ENCODE data around the gene WNK3.

WNK3 gene

GRCh38 chrX:54177306-54177705 is 180.5 kb downstream of the WNK3 start:
- in situ Hi-C loops (cut with MboI; ENCODE audit: low sequenced_read_pairs, unreplicated experiment), result no loop called here
- TF ChIP-seq CTCF (IDR thresholded peaks at IDR 0.05; ENCODE audit: borderline replicate concordance, control extremely low read depth, extremely low read depth, insufficient read depth, missing control alignments), result no peak
- DNase-seq (ENCODE audit: low spot score), result no peak

- in situ Hi-C loops (cut with MboI; ENCODE audit: low sequenced_read_pairs, unreplicated experiment), result no loop called here
Observed at GRCh38 chrX:54173791-54174190, 184.1 kb downstream of the WNK3 start.

GRCh38 chrX:54172455-54172854 is 185.4 kb downstream of the WNK3 start:
- no peak for DNase-seq (ENCODE audit: low spot score)
- in situ Hi-C loops (cut with MboI; ENCODE audit: low sequenced_read_pairs, unreplicated experiment), result no loop called here
- no peak for TF ChIP-seq CTCF (IDR thresholded peaks at IDR 0.05; ENCODE audit: borderline replicate concordance, control extremely low read depth, extremely low read depth, insufficient read depth, missing control alignments)

More at GRCh38 chrX:54173791-54174190, 184.1 kb downstream of the WNK3 start:
- TF ChIP-seq CTCF (IDR thresholded peaks at IDR 0.05; ENCODE audit: borderline replicate concordance, control extremely low read depth, extremely low read depth, insufficient read depth, missing control alignments), result no peak
- DNase-seq (ENCODE audit: low spot score), result no peak

- no peak for DNase-seq (ENCODE audit: low spot score)
- in situ Hi-C loops (cut with MboI; ENCODE audit: low sequenced_read_pairs, unreplicated experiment), result no loop called here
- TF ChIP-seq CTCF (IDR thresholded peaks at IDR 0.05; ENCODE audit: borderline replicate concordance, control extremely low read depth, extremely low read depth, insufficient read depth, missing control alignments), result no peak
Observed at GRCh38 chrX:54171527-54172250, 186.2 kb downstream of the WNK3 start.

GRCh38 chrX:54171091-54171490 is 186.8 kb downstream of the WNK3 start:
- in situ Hi-C loops (cut with MboI; ENCODE audit: low sequenced_read_pairs, unreplicated experiment), result no loop called here
- no peak for TF ChIP-seq CTCF (IDR thresholded peaks at IDR 0.05; ENCODE audit: borderline replicate concordance, control extremely low read depth, extremely low read depth, insufficient read depth, missing control alignments)
- DNase-seq (ENCODE audit: low spot score), result no peak

GRCh38 chrX:54166915-54167314 is 190.9 kb downstream of the WNK3 start:
- in situ Hi-C loops (cut with MboI; ENCODE audit: low sequenced_read_pairs, unreplicated experiment), result no loop called here
- TF ChIP-seq CTCF (IDR thresholded peaks at IDR 0.05; ENCODE audit: borderline replicate concordance, control extremely low read depth, extremely low read depth, insufficient read depth, missing control alignments), result no peak
- no peak for DNase-seq (ENCODE audit: low spot score)

Data from GM13976 (cell line).